ENCODE measurements around the gene THBS4. TPM values are rescaled to one million over a fixed set of nuclear protein-coding genes. Genes with fewer than 3 reads are reported as not detected.

The THBS4 gene
- polyA plus RNA-seq (6.3 TPM in 2 replicates), polyA minus RNA-seq (7.3 and 11.0 TPM in 2 replicates)

DNA sequence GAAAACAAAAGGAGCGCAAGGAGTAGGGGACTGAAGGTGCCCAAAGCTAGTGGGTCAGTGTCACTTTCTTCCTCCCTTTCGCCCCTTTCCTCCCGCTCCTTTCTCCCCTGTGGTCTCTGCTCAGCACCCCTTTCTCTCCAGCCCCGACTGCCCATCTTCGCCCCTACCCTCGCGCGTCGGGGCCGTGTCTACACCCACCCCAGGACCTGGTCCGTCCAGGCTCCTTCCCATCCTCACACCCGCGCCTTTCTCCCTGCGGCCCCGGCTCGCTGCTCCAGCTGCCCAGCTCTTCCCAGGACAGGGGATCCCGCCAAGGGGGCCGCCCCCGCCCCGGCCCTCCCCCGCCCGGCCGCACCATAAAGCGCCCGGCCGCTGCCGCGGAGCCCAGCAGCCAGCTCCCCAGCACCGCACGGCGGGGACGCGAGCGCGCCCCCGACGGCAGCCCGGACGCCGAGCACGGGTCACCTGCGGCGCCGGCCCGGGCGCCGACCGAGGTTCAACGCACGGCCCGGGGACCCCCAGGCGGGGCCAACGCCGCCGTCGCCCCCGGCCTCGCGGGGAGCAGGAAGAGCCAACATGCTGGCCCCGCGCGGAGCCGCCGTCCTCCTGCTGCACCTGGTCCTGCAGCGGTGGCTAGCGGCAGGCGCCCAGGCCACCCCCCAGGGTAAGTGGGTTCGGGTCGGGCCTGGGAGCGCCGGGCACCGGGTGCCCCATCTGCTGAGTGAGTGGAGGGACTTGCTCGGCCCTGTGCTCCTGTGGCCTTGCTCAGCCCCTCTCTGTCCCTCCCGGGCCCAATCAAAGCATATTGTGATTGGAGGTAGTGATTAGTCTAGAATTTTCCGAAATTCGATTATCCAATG lies at the start of gene THBS4:
Gene THBS4, plus strand, starts transcription at position 387 of the 860 bp plus-strand sequence. Its CDS starts 190 bp downstream, at position 577.
- Histone ChIP-seq H3K36me3 (ENCODE audit: insufficient read depth, low read length) (no peaks in the 10 kb centered on the region), H3K4me2 (ENCODE audit: low read length) (no peak within 1 kb of the TSS), H3K9me2 (ENCODE audit: insufficient read depth, low read length) (no peaks in the 10 kb centered on the region), H3K4me3 (ENCODE audit: low read length) (peak within 1 kb of the TSS; percentile 39), H3K9ac (ENCODE audit: low read length) (no peak within 1 kb of the TSS), H3F3A (ENCODE audit: insufficient read depth, low read length, poor library complexity, severe bottlenecking) (no peaks in the 10 kb centered on the region), H3K27ac (ENCODE audit: low read length) (no peak within 1 kb of the TSS), H4K20me1 (ENCODE audit: insufficient read depth) (no peaks in the 10 kb centered on the region), H3K79me2 (replicated peaks; ENCODE audit: insufficient read depth, low read length) (no peaks in the 10 kb centered on the region), H3K27me3 (ENCODE audit: insufficient read depth, low read depth, low read length) (peaks cover 38% of the 10 kb centered on the region), H3K9me3 (ENCODE audit: low read length) (no peaks in the 10 kb centered on the region), H2AFZ (ENCODE audit: low read depth, low read length) (no peak within 1 kb of the TSS)
- no peak for TF ChIP-seq MXI1 (conservative IDR thresholded peaks at IDR 0.05; ENCODE audit: poor library complexity, severe bottlenecking)
- no peak for TF ChIP-seq SMC3 (conservative IDR thresholded peaks at IDR 0.05; ENCODE audit: poor library complexity)
- TF ChIP-seq RAD21 (conservative IDR thresholded peaks at IDR 0.05), result no peak
- no peak for TF ChIP-seq EZH2 (IDR thresholded peaks at IDR 0.05; ENCODE audit: borderline replicate concordance, insufficient read depth, low read length, poor library complexity, severe bottlenecking)
- TF ChIP-seq, protein P1, sequence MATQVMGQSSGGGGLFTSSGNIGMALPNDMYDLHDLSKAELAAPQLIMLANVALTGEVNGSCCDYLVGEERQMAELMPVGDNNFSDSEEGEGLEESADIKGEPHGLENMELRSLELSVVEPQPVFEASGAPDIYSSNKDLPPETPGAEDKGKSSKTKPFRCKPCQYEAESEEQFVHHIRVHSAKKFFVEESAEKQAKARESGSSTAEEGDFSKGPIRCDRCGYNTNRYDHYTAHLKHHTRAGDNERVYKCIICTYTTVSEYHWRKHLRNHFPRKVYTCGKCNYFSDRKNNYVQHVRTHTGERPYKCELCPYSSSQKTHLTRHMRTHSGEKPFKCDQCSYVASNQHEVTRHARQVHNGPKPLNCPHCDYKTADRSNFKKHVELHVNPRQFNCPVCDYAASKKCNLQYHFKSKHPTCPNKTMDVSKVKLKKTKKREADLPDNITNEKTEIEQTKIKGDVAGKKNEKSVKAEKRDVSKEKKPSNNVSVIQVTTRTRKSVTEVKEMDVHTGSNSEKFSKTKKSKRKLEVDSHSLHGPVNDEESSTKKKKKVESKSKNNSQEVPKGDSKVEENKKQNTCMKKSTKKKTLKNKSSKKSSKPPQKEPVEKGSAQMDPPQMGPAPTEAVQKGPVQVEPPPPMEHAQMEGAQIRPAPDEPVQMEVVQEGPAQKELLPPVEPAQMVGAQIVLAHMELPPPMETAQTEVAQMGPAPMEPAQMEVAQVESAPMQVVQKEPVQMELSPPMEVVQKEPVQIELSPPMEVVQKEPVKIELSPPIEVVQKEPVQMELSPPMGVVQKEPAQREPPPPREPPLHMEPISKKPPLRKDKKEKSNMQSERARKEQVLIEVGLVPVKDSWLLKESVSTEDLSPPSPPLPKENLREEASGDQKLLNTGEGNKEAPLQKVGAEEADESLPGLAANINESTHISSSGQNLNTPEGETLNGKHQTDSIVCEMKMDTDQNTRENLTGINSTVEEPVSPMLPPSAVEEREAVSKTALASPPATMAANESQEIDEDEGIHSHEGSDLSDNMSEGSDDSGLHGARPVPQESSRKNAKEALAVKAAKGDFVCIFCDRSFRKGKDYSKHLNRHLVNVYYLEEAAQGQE (IDR thresholded peaks at IDR 0.05; ENCODE audit: borderline replicate concordance), result no peak
- TF ChIP-seq, protein P2, sequence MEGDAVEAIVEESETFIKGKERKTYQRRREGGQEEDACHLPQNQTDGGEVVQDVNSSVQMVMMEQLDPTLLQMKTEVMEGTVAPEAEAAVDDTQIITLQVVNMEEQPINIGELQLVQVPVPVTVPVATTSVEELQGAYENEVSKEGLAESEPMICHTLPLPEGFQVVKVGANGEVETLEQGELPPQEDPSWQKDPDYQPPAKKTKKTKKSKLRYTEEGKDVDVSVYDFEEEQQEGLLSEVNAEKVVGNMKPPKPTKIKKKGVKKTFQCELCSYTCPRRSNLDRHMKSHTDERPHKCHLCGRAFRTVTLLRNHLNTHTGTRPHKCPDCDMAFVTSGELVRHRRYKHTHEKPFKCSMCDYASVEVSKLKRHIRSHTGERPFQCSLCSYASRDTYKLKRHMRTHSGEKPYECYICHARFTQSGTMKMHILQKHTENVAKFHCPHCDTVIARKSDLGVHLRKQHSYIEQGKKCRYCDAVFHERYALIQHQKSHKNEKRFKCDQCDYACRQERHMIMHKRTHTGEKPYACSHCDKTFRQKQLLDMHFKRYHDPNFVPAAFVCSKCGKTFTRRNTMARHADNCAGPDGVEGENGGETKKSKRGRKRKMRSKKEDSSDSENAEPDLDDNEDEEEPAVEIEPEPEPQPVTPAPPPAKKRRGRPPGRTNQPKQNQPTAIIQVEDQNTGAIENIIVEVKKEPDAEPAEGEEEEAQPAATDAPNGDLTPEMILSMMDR (IDR thresholded peaks at IDR 0.05; ENCODE audit: poor library complexity, severe bottlenecking), result no peak
- no peak for TF ChIP-seq POLR2AphosphoS5 (IDR thresholded peaks at IDR 0.05)
- TF ChIP-seq EP300 (conservative IDR thresholded peaks at IDR 0.05; ENCODE audit: poor library complexity, severe bottlenecking), result no peak
- TF ChIP-seq TAF1 (IDR thresholded peaks at IDR 0.05; ENCODE audit: low read depth), result no peak

DNA sequence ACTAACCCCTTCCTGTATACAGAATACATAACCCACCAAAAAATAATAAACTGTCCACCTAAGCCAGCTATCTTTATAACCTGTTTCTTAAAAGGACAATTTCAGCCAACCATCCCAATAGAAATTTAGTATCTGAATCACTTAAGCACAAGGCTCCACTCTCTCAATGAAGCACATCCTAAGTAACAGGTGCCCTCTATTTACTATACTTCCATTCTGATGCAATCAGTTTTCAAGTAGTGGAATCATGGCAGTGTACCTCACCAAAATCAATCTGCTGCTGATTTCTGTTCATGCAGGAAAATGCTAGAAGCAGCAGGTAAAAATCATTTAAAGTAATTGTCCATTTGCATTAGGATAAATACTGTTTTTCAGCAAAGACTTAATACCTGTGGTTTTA lies 48.9 kb upstream of the THBS4 start:
- peaks cover 14% of the 10 kb centered on the region for H3K36me3 ChIP-seq (ENCODE audit: insufficient read depth, low read length)

More for the DNA sequence above, 48.9 kb upstream of the THBS4 start:
- Histone ChIP-seq H3K27me3 (ENCODE audit: insufficient read depth, low read depth, low read length) (no peaks in the 10 kb centered on the region), H3K4me3 (ENCODE audit: low read length) (no peak overlapping the region), H2AFZ (ENCODE audit: low read depth, low read length) (no peak overlapping the region), H3K9me2 (ENCODE audit: insufficient read depth, low read length) (no peaks in the 10 kb centered on the region), H3F3A (ENCODE audit: insufficient read depth, low read length, poor library complexity, severe bottlenecking) (no peaks in the 10 kb centered on the region), H3K9me3 (ENCODE audit: low read length) (no peaks in the 10 kb centered on the region), H3K27ac (ENCODE audit: low read length) (no peak overlapping the region), H3K9ac (ENCODE audit: low read length) (no peak overlapping the region), H3K79me2 (replicated peaks; ENCODE audit: insufficient read depth, low read length) (peaks cover 15% of the 10 kb centered on the region), H3K4me2 (ENCODE audit: low read length) (no peak overlapping the region), H4K20me1 (ENCODE audit: insufficient read depth) (no peaks in the 10 kb centered on the region)
- TF ChIP-seq MXI1 (conservative IDR thresholded peaks at IDR 0.05; ENCODE audit: poor library complexity, severe bottlenecking) (no peak), POLR2AphosphoS5 (IDR thresholded peaks at IDR 0.05) (no peak), SMC3 (conservative IDR thresholded peaks at IDR 0.05; ENCODE audit: poor library complexity) (no peak), EZH2 (IDR thresholded peaks at IDR 0.05; ENCODE audit: borderline replicate concordance, insufficient read depth, low read length, poor library complexity, severe bottlenecking) (no peak), EP300 (conservative IDR thresholded peaks at IDR 0.05; ENCODE audit: poor library complexity, severe bottlenecking) (no peak), TAF1 (IDR thresholded peaks at IDR 0.05; ENCODE audit: low read depth) (no peak), RAD21 (conservative IDR thresholded peaks at IDR 0.05) (no peak)
- TF ChIP-seq, protein P1 (IDR thresholded peaks at IDR 0.05; ENCODE audit: borderline replicate concordance), result no peak
- TF ChIP-seq, protein P2 (IDR thresholded peaks at IDR 0.05; ENCODE audit: poor library complexity, severe bottlenecking), result no peak
